Measurements from ENCODE around the gene TTN. TPM values are rescaled to one million over a fixed set of nuclear protein-coding genes. Genes with fewer than 3 reads are reported as not detected.

The TTN gene
- total RNA-seq, 4 donors from 2014 or later, result 1.8 to 10.0 (median 7.2) TPM

DNA sequence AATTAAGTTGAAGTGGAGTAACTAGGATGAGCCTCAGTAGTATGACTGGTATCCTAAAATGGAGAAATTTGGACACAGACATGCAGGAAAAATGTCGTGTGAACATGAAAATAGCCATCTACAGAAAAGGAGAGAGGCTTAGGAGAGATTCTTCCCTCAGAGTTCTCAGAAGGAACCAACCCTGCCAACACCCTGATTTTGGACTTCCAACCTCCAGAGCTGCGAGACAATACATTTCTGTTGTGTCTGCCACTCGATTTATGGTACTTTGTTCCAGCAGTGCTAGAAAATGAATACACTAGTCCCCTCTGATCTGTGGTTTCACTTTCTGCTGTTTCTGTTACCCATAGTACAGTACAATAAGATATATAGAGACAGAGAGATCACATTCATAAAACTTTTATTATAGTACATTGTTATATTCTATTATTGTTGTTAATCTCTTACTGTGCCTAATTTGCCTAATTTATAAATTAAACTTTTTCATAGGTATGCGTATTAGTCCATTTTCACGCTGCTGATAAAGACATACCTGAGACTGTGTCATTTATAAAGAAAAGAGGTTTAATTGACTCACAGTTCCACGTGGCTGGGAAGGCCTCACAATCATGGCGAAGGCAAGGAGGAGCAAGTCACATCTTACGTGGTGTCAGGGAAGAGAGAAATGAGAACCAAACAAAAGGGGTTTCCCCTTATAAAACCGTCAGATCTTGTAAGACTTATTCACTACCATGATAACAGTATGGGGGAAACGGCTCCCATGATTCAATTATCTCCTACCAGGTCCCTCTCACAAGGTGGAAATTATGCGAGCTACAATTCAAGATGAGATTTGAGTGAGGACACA lies 285.7 kb downstream of the TTN start:
- TF ChIP-seq CTCF (IDR thresholded peaks at IDR 0.05) (no peak), POLR2A (IDR thresholded peaks at IDR 0.05) (no peak)
- DNase-seq, result no peak
- no peaks in the 10 kb centered on the region for H3K9me3 ChIP-seq
- H3K36me3 ChIP-seq, result no peaks in the 10 kb centered on the region
- intact Hi-C loops (cut with DNase I; ENCODE audit: low total_unique reads), result no loop called here
- H3K27me3 ChIP-seq, result no peaks in the 10 kb centered on the region
- no peak overlapping the region for H3K27ac ChIP-seq
- no peaks in the 10 kb centered on the region for H3K4me1 ChIP-seq
- no peak overlapping the region for H3K4me3 ChIP-seq

DNA sequence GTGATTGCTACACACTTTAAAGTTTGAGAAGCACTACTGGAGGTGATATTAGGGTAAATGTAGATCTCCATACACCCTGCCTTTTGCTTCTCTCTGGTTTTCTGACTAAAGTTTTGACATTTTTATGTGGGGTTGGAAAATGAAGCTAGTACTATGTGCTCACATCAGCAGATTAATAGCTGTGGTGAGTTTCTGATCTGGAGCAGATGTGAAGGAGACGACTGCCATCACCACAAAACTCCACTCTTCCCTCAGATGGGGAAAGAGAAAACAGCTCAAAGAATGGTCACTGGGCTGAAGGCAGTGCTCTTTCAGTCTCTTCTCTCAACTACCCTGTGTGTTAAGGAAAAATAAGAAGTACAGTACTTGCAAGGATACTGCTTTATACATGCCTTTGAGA lies 289.7 kb downstream of the TTN start:
- H3K36me3 ChIP-seq, result no peaks in the 10 kb centered on the region
- TF ChIP-seq CTCF (IDR thresholded peaks at IDR 0.05) (no peak), POLR2A (IDR thresholded peaks at IDR 0.05) (no peak)
- DNase-seq, result no peak
- intact Hi-C loops (cut with DNase I; ENCODE audit: low total_unique reads), result no loop called here
- H3K4me1 ChIP-seq, result no peaks in the 10 kb centered on the region
- no peak overlapping the region for H3K27ac ChIP-seq
- peaks cover 0 to 2% of the 10 kb centered on the region in 2 donors for H3K27me3 ChIP-seq
- no peak overlapping the region for H3K4me3 ChIP-seq
- H3K9me3 ChIP-seq, result no peaks in the 10 kb centered on the region

DNA sequence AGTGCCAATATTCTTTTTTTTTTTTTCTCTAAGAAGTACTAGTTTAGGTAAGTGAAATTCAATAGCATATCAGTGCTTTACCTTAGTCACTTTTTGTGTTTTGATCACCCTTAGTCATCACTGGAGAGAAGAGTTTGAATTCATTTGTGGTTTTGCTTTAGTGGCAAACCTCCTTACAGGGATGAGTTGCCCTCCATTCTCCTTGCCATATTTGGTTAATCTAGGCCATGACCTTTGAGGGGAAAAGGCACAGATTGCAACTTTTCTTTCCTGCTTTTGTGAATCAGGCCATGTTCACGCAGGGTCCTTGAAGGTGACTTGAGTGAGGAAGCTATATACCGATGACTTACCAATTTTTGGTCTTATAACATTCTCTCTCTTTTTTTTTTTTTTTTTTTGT lies 292.6 kb downstream of the TTN start:
- no peak for DNase-seq

DNA sequence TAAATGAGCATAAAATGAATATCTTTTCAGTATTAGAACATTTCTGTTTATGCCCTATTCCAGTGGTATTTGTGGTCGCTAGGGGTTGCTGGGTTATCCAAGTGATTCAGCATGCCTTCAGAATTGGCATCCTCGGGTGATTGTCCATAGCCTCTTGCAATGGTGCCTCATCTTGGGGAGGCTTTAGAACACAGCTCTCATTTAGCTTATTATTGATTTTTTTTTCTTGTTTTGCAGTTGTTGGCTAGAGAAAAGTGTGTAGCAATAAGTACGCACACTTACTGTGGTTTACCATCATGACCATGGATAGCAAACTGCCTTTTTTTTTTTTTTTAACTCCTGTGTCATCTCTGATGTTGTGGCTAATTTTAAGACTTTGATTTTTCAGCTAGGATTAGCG lies 293.3 kb downstream of the TTN start:
- peaks cover 0 to 2% of the 10 kb centered on the region in 2 donors for H3K27me3 ChIP-seq
- no peaks in the 10 kb centered on the region for H3K9me3 ChIP-seq
- intact Hi-C loops (cut with DNase I; ENCODE audit: low total_unique reads), result no loop called here
- no peaks in the 10 kb centered on the region for H3K4me1 ChIP-seq
- no peak for TF ChIP-seq POLR2A (IDR thresholded peaks at IDR 0.05)
- no peak for TF ChIP-seq CTCF (IDR thresholded peaks at IDR 0.05)
- no peak overlapping the region for H3K4me3 ChIP-seq
- H3K27ac ChIP-seq, result no peak overlapping the region
- H3K36me3 ChIP-seq, result no peaks in the 10 kb centered on the region
- no peak for DNase-seq

More for the DNA sequence above, 292.6 kb downstream of the TTN start:
- no peaks in the 10 kb centered on the region for H3K9me3 ChIP-seq
- no peaks in the 10 kb centered on the region for H3K4me1 ChIP-seq
- peaks cover 0 to 2% of the 10 kb centered on the region in 2 donors for H3K27me3 ChIP-seq
- TF ChIP-seq POLR2A (IDR thresholded peaks at IDR 0.05) (no peak), CTCF (IDR thresholded peaks at IDR 0.05) (no peak)
- no peak overlapping the region for H3K4me3 ChIP-seq
- intact Hi-C loops (cut with DNase I; ENCODE audit: low total_unique reads), result no loop called here
- H3K27ac ChIP-seq, result no peak overlapping the region
- H3K36me3 ChIP-seq, result no peaks in the 10 kb centered on the region

- H3K27me3 ChIP-seq, result peaks cover 0 to 2% of the 10 kb centered on the region in 2 donors
- H3K4me3 ChIP-seq, result no peak overlapping the region
- no peaks in the 10 kb centered on the region for H3K4me1 ChIP-seq
- DNase-seq, result no peak
- H3K27ac ChIP-seq, result no peak overlapping the region
- no peaks in the 10 kb centered on the region for H3K9me3 ChIP-seq
- H3K36me3 ChIP-seq, result no peaks in the 10 kb centered on the region
- no peak for TF ChIP-seq POLR2A (IDR thresholded peaks at IDR 0.05)
- no peak for TF ChIP-seq CTCF (IDR thresholded peaks at IDR 0.05)
- intact Hi-C loops (cut with DNase I; ENCODE audit: low total_unique reads), result no loop called here
Measured at GRCh38 chr2:178512484-178512883, 294.7 kb downstream of the TTN start.

Measured in uterus (tissue), 4 donors.